ENCODE results near the gene RGPD6. TPM values are rescaled to one million over a fixed set of nuclear protein-coding genes. Genes with fewer than 3 reads are reported as not detected.
"Not testable (repeated sequence)": the region's sequence is repeated elsewhere in the genome, so short reads cannot be mapped to it uniquely, and the experiment has no call there.

Gene RGPD6
- total RNA-seq, 1 experiment from 2014 or later = 15.9 TPM

- H3K27me3 Mint-ChIP-seq (ENCODE audit: unreplicated experiment); H3K27ac Mint-ChIP-seq (ENCODE audit: unreplicated experiment); H3K36me3 Mint-ChIP-seq (ENCODE audit: insufficient read depth, unreplicated experiment); H3K4me1 Mint-ChIP-seq (ENCODE audit: low read depth, unreplicated experiment); DNase-seq; BruUV-seq (replicated peaks); H3K9me3 Mint-ChIP-seq (ENCODE audit: low read depth, unreplicated experiment); intact Hi-C loops (cut with micrococcal nuclease; ENCODE audit: unreplicated experiment); CTCF ChIA-PET; H3K4me3 Mint-ChIP-seq (ENCODE audit: low read depth, unreplicated experiment): not testable (repeated sequence)
Observed at GRCh38 chr2:110482697-110483096, 94.3 kb downstream of the RGPD6 start.

- H3K4me3 Mint-ChIP-seq (ENCODE audit: low read depth, unreplicated experiment); H3K9me3 Mint-ChIP-seq (ENCODE audit: low read depth, unreplicated experiment); H3K36me3 Mint-ChIP-seq (ENCODE audit: insufficient read depth, unreplicated experiment); CTCF ChIA-PET; DNase-seq; H3K4me1 Mint-ChIP-seq (ENCODE audit: low read depth, unreplicated experiment); H3K27me3 Mint-ChIP-seq (ENCODE audit: unreplicated experiment); H3K27ac Mint-ChIP-seq (ENCODE audit: unreplicated experiment); intact Hi-C loops (cut with micrococcal nuclease; ENCODE audit: unreplicated experiment); BruUV-seq (replicated peaks): not testable (repeated sequence)
Observed at GRCh38 chr2:110481200-110481599, 95.8 kb downstream of the RGPD6 start.

- H3K27me3 Mint-ChIP-seq (ENCODE audit: unreplicated experiment); H3K9me3 Mint-ChIP-seq (ENCODE audit: low read depth, unreplicated experiment); H3K4me1 Mint-ChIP-seq (ENCODE audit: low read depth, unreplicated experiment); H3K4me3 Mint-ChIP-seq (ENCODE audit: low read depth, unreplicated experiment); BruUV-seq (replicated peaks); CTCF ChIA-PET; intact Hi-C loops (cut with micrococcal nuclease; ENCODE audit: unreplicated experiment); DNase-seq; H3K36me3 Mint-ChIP-seq (ENCODE audit: insufficient read depth, unreplicated experiment); H3K27ac Mint-ChIP-seq (ENCODE audit: unreplicated experiment): not testable (repeated sequence)
Observed at GRCh38 chr2:110480084-110480483, 96.9 kb downstream of the RGPD6 start.

GRCh38 chr2:110477370-110477769 lies 99.7 kb downstream of the RGPD6 start:
- CTCF ChIA-PET; H3K36me3 Mint-ChIP-seq (ENCODE audit: insufficient read depth, unreplicated experiment); intact Hi-C loops (cut with micrococcal nuclease; ENCODE audit: unreplicated experiment); H3K27me3 Mint-ChIP-seq (ENCODE audit: unreplicated experiment); H3K9me3 Mint-ChIP-seq (ENCODE audit: low read depth, unreplicated experiment); BruUV-seq (replicated peaks); H3K4me3 Mint-ChIP-seq (ENCODE audit: low read depth, unreplicated experiment); DNase-seq; H3K4me1 Mint-ChIP-seq (ENCODE audit: low read depth, unreplicated experiment); H3K27ac Mint-ChIP-seq (ENCODE audit: unreplicated experiment): not testable (repeated sequence)

- H3K27ac Mint-ChIP-seq (ENCODE audit: unreplicated experiment); H3K4me1 Mint-ChIP-seq (ENCODE audit: low read depth, unreplicated experiment); H3K4me3 Mint-ChIP-seq (ENCODE audit: low read depth, unreplicated experiment); DNase-seq; H3K36me3 Mint-ChIP-seq (ENCODE audit: insufficient read depth, unreplicated experiment); intact Hi-C loops (cut with micrococcal nuclease; ENCODE audit: unreplicated experiment); H3K9me3 Mint-ChIP-seq (ENCODE audit: low read depth, unreplicated experiment); CTCF ChIA-PET; BruUV-seq (replicated peaks); H3K27me3 Mint-ChIP-seq (ENCODE audit: unreplicated experiment): not testable (repeated sequence)
Observed at GRCh38 chr2:110476952-110477351, 100.1 kb downstream of the RGPD6 start.

- BruUV-seq (replicated peaks); H3K27me3 Mint-ChIP-seq (ENCODE audit: unreplicated experiment); H3K4me3 Mint-ChIP-seq (ENCODE audit: low read depth, unreplicated experiment); intact Hi-C loops (cut with micrococcal nuclease; ENCODE audit: unreplicated experiment); H3K4me1 Mint-ChIP-seq (ENCODE audit: low read depth, unreplicated experiment); H3K27ac Mint-ChIP-seq (ENCODE audit: unreplicated experiment); H3K36me3 Mint-ChIP-seq (ENCODE audit: insufficient read depth, unreplicated experiment); DNase-seq; CTCF ChIA-PET; H3K9me3 Mint-ChIP-seq (ENCODE audit: low read depth, unreplicated experiment): not testable (repeated sequence)
Observed at GRCh38 chr2:110475627-110476359, 101.2 kb downstream of the RGPD6 start.

GRCh38 chr2:110474898-110475297 lies 102.1 kb downstream of the RGPD6 start:
- H3K4me1 Mint-ChIP-seq (ENCODE audit: low read depth, unreplicated experiment); H3K4me3 Mint-ChIP-seq (ENCODE audit: low read depth, unreplicated experiment); H3K36me3 Mint-ChIP-seq (ENCODE audit: insufficient read depth, unreplicated experiment); H3K9me3 Mint-ChIP-seq (ENCODE audit: low read depth, unreplicated experiment); intact Hi-C loops (cut with micrococcal nuclease; ENCODE audit: unreplicated experiment); H3K27ac Mint-ChIP-seq (ENCODE audit: unreplicated experiment); CTCF ChIA-PET; BruUV-seq (replicated peaks); DNase-seq; H3K27me3 Mint-ChIP-seq (ENCODE audit: unreplicated experiment): not testable (repeated sequence)

GRCh38 chr2:110473059-110473358 lies 104.0 kb downstream of the RGPD6 start:
- DNase-seq; H3K27me3 Mint-ChIP-seq (ENCODE audit: unreplicated experiment); H3K4me3 Mint-ChIP-seq (ENCODE audit: low read depth, unreplicated experiment); H3K27ac Mint-ChIP-seq (ENCODE audit: unreplicated experiment); H3K9me3 Mint-ChIP-seq (ENCODE audit: low read depth, unreplicated experiment); intact Hi-C loops (cut with micrococcal nuclease; ENCODE audit: unreplicated experiment); CTCF ChIA-PET; H3K4me1 Mint-ChIP-seq (ENCODE audit: low read depth, unreplicated experiment); H3K36me3 Mint-ChIP-seq (ENCODE audit: insufficient read depth, unreplicated experiment); BruUV-seq (replicated peaks): not testable (repeated sequence)

GRCh38 chr2:110472171-110473058 lies 104.6 kb downstream of the RGPD6 start, which contains the start of gene LIMS4:
TSS of gene LIMS4 (minus strand) at chr2:110472816. CDS start at chr2:110472778, 38 bp downstream.
- intact Hi-C loops (cut with micrococcal nuclease; ENCODE audit: unreplicated experiment); CTCF ChIA-PET; H3K9me3 Mint-ChIP-seq (ENCODE audit: low read depth, unreplicated experiment); BruUV-seq (replicated peaks); H3K36me3 Mint-ChIP-seq (ENCODE audit: insufficient read depth, unreplicated experiment); DNase-seq; H3K27me3 Mint-ChIP-seq (ENCODE audit: unreplicated experiment); H3K4me3 Mint-ChIP-seq (ENCODE audit: low read depth, unreplicated experiment); H3K4me1 Mint-ChIP-seq (ENCODE audit: low read depth, unreplicated experiment); H3K27ac Mint-ChIP-seq (ENCODE audit: unreplicated experiment): not testable (repeated sequence)

- H3K4me3 Mint-ChIP-seq (ENCODE audit: low read depth, unreplicated experiment); BruUV-seq (replicated peaks); H3K9me3 Mint-ChIP-seq (ENCODE audit: low read depth, unreplicated experiment); intact Hi-C loops (cut with micrococcal nuclease; ENCODE audit: unreplicated experiment); H3K4me1 Mint-ChIP-seq (ENCODE audit: low read depth, unreplicated experiment); DNase-seq; CTCF ChIA-PET; H3K27ac Mint-ChIP-seq (ENCODE audit: unreplicated experiment); H3K36me3 Mint-ChIP-seq (ENCODE audit: insufficient read depth, unreplicated experiment); H3K27me3 Mint-ChIP-seq (ENCODE audit: unreplicated experiment): not testable (repeated sequence)
Observed at GRCh38 chr2:110468921-110469320, 108.1 kb downstream of the RGPD6 start.
